Superior temporal gyrus (tissue), 1 donor: ENCODE data around the gene LRRC34.
A peak's percentile ranks its signal among the peaks of the same experiment; 100 is the strongest.

Experiments
- DNase-seq: peaks from one replicate; pipeline ENCODE4 v3.0.0-alpha.2; 2016; ENCODE audit errors: extremely low spot score

LRRC34 gene

GRCh38 chr3:169764882-169765612 is 47.7 kb downstream of the LRRC34 start, which contains the start of gene TERC:
Gene TERC (minus strand): TSS chr3:169765060.
- peak; percentile 92 for DNase-seq

GRCh38 chr3:169764312-169764881 is 48.3 kb downstream of the LRRC34 start:
- peak; percentile 61 for DNase-seq

GRCh38 chr3:169760479-169760878 is 52.2 kb downstream of the LRRC34 start:
- DNase-seq: no peak

DNA sequence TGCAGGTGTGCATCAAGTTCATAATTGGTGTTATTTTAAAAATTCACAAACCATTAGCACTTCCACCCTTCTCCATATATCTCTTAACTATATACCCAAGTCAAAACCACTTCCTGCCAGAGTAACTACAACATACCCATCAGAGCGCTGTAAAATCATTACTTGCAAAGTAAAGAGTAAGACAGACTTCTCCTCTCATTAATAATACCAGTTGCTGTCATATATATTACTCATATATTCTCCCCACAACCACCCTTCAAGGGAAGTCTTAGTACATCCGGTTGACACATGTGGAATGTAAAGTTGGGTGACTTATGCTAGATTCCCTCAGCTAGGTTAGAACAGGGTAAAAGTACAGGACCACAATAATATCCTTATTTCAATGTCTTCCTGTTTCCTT is 53.4 kb downstream of the LRRC34 start:
- DNase-seq: no peak

- DNase-seq: no peak
Measured at GRCh38 chr3:169758359-169758994, 54.2 kb downstream of the LRRC34 start.

DNA sequence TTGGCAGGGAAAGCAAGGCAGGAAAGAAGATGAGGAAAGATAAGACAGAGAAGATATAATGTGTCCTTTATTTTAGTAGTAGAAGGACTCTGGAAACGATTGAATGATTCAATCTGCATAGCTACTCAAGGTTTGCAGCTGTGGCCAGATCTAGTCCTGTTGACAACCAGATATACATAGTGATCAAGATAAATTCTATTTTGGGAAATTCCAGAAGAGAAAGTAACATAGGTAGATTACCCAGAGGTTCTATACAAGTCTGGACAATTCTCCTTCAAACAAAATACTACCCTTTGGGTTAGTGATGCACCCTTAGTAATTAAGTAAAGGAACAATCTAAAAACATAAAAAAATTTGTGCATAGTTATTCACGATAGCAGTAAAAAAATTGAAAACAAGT is 57.2 kb downstream of the LRRC34 start:
- DNase-seq: no peak

DNA sequence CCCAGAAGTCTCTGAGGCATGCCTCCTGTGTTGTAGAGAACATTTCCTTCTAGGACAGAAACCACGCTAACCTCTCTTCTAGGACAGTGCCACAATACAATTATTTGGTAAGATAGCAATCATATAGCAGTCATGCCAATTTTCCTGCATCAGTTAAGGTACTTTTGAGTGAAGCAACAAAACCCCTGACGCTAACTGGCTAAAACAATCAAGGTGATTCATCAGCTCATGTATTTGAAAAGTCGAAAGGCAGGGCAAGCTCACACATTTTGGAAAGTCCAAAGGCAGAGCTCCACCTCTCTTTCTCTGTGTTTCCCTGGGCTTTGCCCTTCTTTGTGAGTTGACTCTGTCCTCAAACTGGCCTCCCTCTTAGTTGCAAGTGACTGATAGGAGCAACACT is 58.0 kb downstream of the LRRC34 start:
- DNase-seq: no peak

GRCh38 chr3:169751875-169752274 is 60.8 kb downstream of the LRRC34 start:
- no peak for DNase-seq

DNA sequence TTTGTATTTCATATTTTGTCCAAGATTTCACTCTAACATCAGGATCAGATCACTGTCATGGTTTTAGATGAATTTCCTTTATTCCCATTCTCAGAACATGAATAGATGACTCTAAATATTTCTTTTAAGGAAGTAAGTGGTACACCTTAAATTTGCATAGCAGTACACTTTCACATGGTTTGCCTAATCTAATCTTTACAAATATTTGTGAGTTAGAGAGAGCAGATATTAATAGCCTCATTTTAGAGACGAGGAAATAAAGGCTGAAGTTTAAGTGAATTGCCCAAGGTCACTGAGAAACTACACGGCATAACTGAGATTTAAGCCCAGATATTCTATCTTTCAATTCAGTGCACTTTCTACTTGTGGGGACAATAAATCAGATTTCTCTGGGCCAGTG is 62.0 kb downstream of the LRRC34 start:
- no peak for DNase-seq

GRCh38 chr3:169748670-169749069 is 64.0 kb downstream of the LRRC34 start:
- no peak for DNase-seq

DNA sequence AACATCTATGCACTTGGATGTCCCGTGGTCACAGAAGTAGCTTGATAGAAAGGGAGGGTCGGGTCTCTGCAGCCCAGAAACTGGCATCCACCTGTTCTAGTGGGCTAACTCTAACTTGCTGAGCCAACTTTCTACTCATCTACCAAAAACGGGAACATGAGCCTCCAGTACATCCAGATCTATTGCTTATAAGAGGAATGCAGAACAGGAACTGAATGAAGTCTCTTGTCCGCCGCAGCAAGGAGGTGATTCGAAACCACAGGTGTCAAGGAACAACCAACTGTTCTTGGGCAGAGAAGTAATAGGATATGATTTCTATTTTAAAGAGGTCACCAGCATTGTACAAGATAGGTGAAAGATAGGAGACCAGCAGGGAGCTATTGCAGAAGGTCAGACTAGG is 65.8 kb downstream of the LRRC34 start:
- no peak for DNase-seq

DNA sequence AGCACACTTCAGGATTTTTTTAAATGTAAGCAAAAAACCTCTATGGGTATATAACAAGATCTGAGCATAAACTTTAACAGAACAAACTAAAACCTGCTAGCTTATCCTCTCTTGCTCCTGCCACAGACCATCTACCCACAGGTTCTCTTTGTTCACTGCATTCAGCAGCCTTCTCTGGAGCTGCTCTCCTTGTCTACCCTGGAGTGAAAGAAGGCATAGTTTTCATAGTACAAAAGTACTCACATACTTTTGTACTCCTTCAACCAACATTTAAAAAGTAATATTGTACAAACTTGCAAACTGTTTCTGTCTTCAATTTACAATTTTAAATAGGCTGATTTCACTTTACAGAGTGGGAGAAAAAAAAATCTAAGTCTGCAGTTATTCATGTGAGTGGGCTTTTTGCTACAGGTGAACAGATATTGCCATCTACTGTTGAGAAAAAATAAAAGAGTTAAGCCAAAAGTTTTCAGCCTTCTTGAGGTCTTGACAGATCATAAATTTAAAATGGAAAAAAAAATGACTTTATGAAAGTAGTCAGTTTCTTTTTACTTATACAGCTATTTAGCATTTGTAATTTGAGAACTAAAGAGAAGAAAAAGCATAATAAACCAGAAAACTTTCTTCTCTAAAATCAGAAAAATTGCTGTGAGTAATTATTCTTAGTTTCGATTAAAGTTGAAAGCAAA is 68.2 kb downstream of the LRRC34 start:
- DNase-seq: peak; percentile 27
